GM19468 (cell line): Measurements from ENCODE around the gene PTPN3.

ENCODE experiments used
- ATAC-seq: cut with Tn5 transposase; IDR thresholded peaks from one replicate; pipeline ENCODE4 v1.9.1; 2021; ENCODE audit warnings: mild to moderate bottlenecking, moderate library complexity, moderate number of reproducible peaks; ENCODE audit not compliant: unreplicated experiment; ENCODE audit errors: extremely low read depth

PTPN3 gene

GRCh38 chr9:109430231-109430630, 67.9 kb downstream of the PTPN3 start:
- ATAC-seq = no peak

- no peak for ATAC-seq
Measured at GRCh38 chr9:109428854-109429253, 69.3 kb downstream of the PTPN3 start.

- no peak for ATAC-seq
Measured at GRCh38 chr9:109427886-109428285, 70.2 kb downstream of the PTPN3 start.

- ATAC-seq = no peak
Measured at GRCh38 chr9:109426626-109427402, 71.3 kb downstream of the PTPN3 start.

- ATAC-seq = no peak
Measured at GRCh38 chr9:109424618-109425017, 73.5 kb downstream of the PTPN3 start.

GRCh38 chr9:109423877-109424276, 74.2 kb downstream of the PTPN3 start:
- no peak for ATAC-seq

- ATAC-seq = peak; percentile 94
Measured at GRCh38 chr9:109422641-109423040, 75.5 kb downstream of the PTPN3 start.

- ATAC-seq = no peak
Measured at GRCh38 chr9:109421026-109421970, 76.8 kb downstream of the PTPN3 start.

GRCh38 chr9:109419531-109419930, 78.6 kb downstream of the PTPN3 start:
- ATAC-seq = no peak

GRCh38 chr9:109418827-109419226, 79.3 kb downstream of the PTPN3 start:
- no peak for ATAC-seq

GRCh38 chr9:109417585-109418544, 80.2 kb downstream of the PTPN3 start:
- ATAC-seq = no peak

- ATAC-seq = no peak
Measured at GRCh38 chr9:109417054-109417453, 81.1 kb downstream of the PTPN3 start.

GRCh38 chr9:109416135-109416706, 81.9 kb downstream of the PTPN3 start:
- ATAC-seq = no peak

- no peak for ATAC-seq
Measured at GRCh38 chr9:109414125-109414785, 83.9 kb downstream of the PTPN3 start.

GRCh38 chr9:109411798-109412352, 86.2 kb downstream of the PTPN3 start:
- ATAC-seq = peak; percentile 17

- peak; percentile 73 for ATAC-seq
Measured at GRCh38 chr9:109411069-109411761, 86.9 kb downstream of the PTPN3 start.

- no peak for ATAC-seq
Measured at GRCh38 chr9:109409773-109410397, 88.2 kb downstream of the PTPN3 start.
